K562 (cell line): ENCODE results near the gene CCDC78. TPM values are rescaled to one million over a fixed set of nuclear protein-coding genes. Genes with fewer than 3 reads are reported as not detected.

Source experiments
- IRF2 ChIP-seq: sonication (generic); formaldehyde crosslinking; IDR thresholded peaks from 2 replicates; pipeline ENCODE4 v1.8.1; 2022; ENCODE audit warnings: mild to moderate bottlenecking, missing genetic modification reagents
- KDM1A ChIP-seq, 2 experiments: fragments of 450-650 bp; IDR thresholded peaks; 2 replicates each; pipeline ENCODE4 v1.6.1; 2016; ENCODE audit warnings: mild to moderate bottlenecking in 2 of 2
- STAT5B ChIP-seq: fragments of 250-450 bp; sonication (Bioruptor Pico); IDR thresholded peaks from 2 replicates; pipeline ENCODE4 v1.8.0; 2021; ENCODE audit warnings: mild to moderate bottlenecking, inconsistent platforms
- TOE1 ChIP-seq, 2 experiments: fragments of 450-650 bp in 1 of 2; sonication (generic) in 1 of 2; formaldehyde crosslinking in 1 of 2; IDR thresholded peaks; 2 replicates each; pipeline versions ENCODE4 v1.7.1 to v1.8.0; 2016 to 2022; ENCODE audit warnings: borderline replicate concordance in 2 of 2, mild to moderate bottlenecking in 2 of 2, antibody characterized with exemption in 1 of 2, inconsistent platforms in 1 of 2, low read depth in 1 of 2, missing genetic modification reagents in 1 of 2, moderate library complexity in 1 of 2
- ZNF224 ChIP-seq: sonication (generic); formaldehyde crosslinking; IDR thresholded peaks from 2 replicates; pipeline ENCODE4 v1.8.0; 2022; ENCODE audit warnings: mild to moderate bottlenecking, missing genetic modification reagents
- ZNF436 ChIP-seq: fragments of 250-450, 450-650 bp; sonication (Bioruptor Pico); formaldehyde crosslinking; IDR thresholded peaks from 2 replicates; pipeline ENCODE4 v1.7.0; 2020; ENCODE audit warnings: mild to moderate bottlenecking
- ZNF507 ChIP-seq: conservative IDR thresholded peaks from 2 replicates; pipeline ENCODE4 v1.6.1; 2017; ENCODE audit warnings: missing genetic modification characterization, missing compliant biosample characterization
- ZNF785 ChIP-seq: fragments of 250-450 bp; sonication (Bioruptor Pico); IDR thresholded peaks from 2 replicates; pipeline ENCODE4 v1.4.0; 2020; ENCODE audit warnings: mild to moderate bottlenecking
- polyA plus RNA-seq, 8 experiments: library from polyadenylated mRNA; depleted of rRNA in 4 of 8; stranded (reverse) in 5 of 8; unstranded in 3 of 8; fragments of >200 nt; fragmentation: Nextera tagmentation in 2 of 8; fragmentation: Illumina TruSeq in 1 of 8; extraction: Ambion mirVana in 2 of 8; extraction: Trizol in 1 of 8; gene quantifications; 2 replicates each; pipeline versions ENCODE4 v1.2.1 to v1.2.3, GENCODE V29; 2011 to 2014; ENCODE audit warnings: inconsistent platforms in 1 of 8, missing spikeins in 1 of 8
- total RNA-seq, 7 experiments: library from RNA; depleted of rRNA in 6 of 7; stranded (reverse); fragments of >200 nt in 6 of 7; fragmentation: Illumina TruSeq in 2 of 7; extraction: Trizol in 2 of 7; gene quantifications; 2 replicates each; pipeline versions ENCODE4 v1.2.1 to v1.2.3, GENCODE V29; 2011 to 2021; ENCODE audit warnings: low replicate concordance in 1 of 7
- TF ChIP-seq, protein P1 (sequence below): IDR thresholded peaks from 2 replicates; pipeline ENCODE4 v1.6.1; 2011; ENCODE audit warnings: borderline replicate concordance, low read depth, mild to moderate bottlenecking, moderate library complexity, low read length; ENCODE audit not compliant: insufficient read depth, poor library complexity, severe bottlenecking
- TF ChIP-seq, protein P2 (sequence below), 2 experiments: IDR thresholded peaks; 2 replicates each; pipeline ENCODE4 v1.6.1; 2011; ENCODE audit warnings: borderline replicate concordance in 1 of 2, control low read depth in 1 of 2, low read depth in 1 of 2, low read length in 1 of 2, mild to moderate bottlenecking in 1 of 2, mixed read lengths in 1 of 2, moderate library complexity in 1 of 2; ENCODE audit not compliant: insufficient read depth in 1 of 2, insufficient read length in 1 of 2, poor library complexity in 1 of 2, severe bottlenecking in 1 of 2; ENCODE audit errors: extremely low read depth in 1 of 2
- TF ChIP-seq, protein P3 (sequence below): fragments of 200-400 bp; formaldehyde crosslinking; IDR thresholded peaks from 2 replicates; pipeline ENCODE4 v1.6.1; 2017; ENCODE audit warnings: mild to moderate bottlenecking, low read depth, low read length, moderate library complexity
- TF ChIP-seq, protein P4 (sequence below): fragments of 450-650 bp; formaldehyde crosslinking; IDR thresholded peaks from 2 replicates; pipeline ENCODE4 v1.4.0; 2022; ENCODE audit warnings: missing genetic modification characterization
- TF ChIP-seq, protein P5 (sequence below): fragments of 250-450 bp; sonication (Bioruptor Pico); IDR thresholded peaks from 2 replicates; pipeline ENCODE4 v1.8.0; 2021; ENCODE audit warnings: borderline replicate concordance, mild to moderate bottlenecking, moderate library complexity; ENCODE audit not compliant: poor library complexity, severe bottlenecking
- TF ChIP-seq, protein P6 (sequence below): sonication (generic); formaldehyde crosslinking; IDR thresholded peaks from 2 replicates; pipeline ENCODE4 v1.9.0; 2022; ENCODE audit warnings: mild to moderate bottlenecking, missing genetic modification reagents
- TF ChIP-seq, protein P7 (sequence below): sonication (generic); formaldehyde crosslinking; IDR thresholded peaks from 2 replicates; pipeline ENCODE4 v1.8.0; 2022; ENCODE audit warnings: missing genetic modification reagents, mild to moderate bottlenecking, moderate library complexity, borderline replicate concordance

Gene CCDC78
- total and polyA plus RNA-seq, 9 of the 15 experiments (the other 6 are each of a cell fraction or from before 2014, with no cell fraction given) = 0.24 to 17.7 (median 2.9) TPM

DNA sequence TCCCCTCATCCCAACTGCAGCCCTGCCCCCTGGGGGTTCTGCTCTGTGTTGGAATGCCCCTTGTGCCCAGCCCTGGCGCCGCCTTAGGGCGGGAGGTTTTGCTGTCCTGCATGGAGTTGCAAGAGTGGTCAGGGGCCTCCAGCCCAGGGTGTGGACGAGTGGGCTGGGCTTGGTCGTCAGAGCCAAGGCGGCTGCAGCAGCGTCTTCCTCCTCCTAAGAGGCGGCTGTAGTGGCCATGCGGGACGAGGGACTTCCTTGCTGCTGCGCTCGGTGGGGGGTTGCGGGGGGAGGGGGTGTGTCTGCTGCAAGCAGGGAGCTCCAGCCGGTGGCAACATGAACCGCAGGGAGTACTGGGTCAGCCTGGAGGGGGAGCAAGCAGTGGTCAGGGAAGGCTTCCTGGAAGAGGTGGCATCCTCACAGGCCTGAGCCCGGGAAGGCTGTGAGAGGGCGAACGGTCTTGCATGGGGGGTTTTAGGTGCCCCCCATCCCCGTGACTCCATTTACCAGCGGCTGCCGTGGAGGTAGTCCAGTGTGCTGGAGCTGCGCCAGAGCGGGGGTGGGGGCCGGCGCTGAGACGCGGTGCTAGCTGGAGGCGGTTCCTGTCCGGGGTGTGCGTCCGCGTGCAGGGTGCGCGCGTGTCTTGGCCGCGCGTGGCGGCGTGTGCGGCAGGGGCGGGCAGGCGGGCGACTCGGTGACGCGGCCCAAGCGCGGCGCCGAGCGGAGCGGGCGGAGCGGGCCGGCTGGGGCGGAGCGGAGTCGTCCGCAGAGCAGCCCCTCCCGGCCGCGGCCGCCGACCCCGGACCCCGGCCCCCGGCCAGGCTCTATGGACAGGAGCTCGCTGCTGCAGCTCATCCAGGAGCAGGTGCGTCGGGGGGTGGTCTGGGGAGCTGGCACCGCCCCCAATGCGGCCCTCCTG is 51.0 kb downstream of the CCDC78 start, which contains the start of gene RHBDL1 (continued):
- TF ChIP-seq, protein P1, sequence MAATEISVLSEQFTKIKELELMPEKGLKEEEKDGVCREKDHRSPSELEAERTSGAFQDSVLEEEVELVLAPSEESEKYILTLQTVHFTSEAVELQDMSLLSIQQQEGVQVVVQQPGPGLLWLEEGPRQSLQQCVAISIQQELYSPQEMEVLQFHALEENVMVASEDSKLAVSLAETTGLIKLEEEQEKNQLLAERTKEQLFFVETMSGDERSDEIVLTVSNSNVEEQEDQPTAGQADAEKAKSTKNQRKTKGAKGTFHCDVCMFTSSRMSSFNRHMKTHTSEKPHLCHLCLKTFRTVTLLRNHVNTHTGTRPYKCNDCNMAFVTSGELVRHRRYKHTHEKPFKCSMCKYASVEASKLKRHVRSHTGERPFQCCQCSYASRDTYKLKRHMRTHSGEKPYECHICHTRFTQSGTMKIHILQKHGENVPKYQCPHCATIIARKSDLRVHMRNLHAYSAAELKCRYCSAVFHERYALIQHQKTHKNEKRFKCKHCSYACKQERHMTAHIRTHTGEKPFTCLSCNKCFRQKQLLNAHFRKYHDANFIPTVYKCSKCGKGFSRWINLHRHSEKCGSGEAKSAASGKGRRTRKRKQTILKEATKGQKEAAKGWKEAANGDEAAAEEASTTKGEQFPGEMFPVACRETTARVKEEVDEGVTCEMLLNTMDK = peak; percentile 83
- TF ChIP-seq ZNF507 (no peak), STAT5B (no peak), ZNF436 (CRISPR knock-in tag) (peak; percentile 99), KDM1A (IDR thresholded peaks at IDR 0.05) (peak in 1 of 2 experiments; percentile 92; a peak in 2 of 4 replicates), ZNF785 (CRISPR knock-in tag) (no peak), IRF2 (CRISPR knock-in tag) (no peak), ZNF224 (CRISPR knock-in tag) (no peak), TOE1 (IDR thresholded peaks at IDR 0.05; ENCODE audit: borderline replicate concordance) (0 out of 2 replicates have a peak, but pooled peaks have one; percentile 49), TOE1 (CRISPR knock-in tag; IDR thresholded peaks at IDR 0.05; ENCODE audit: borderline replicate concordance, low read depth) (0 out of 2 replicates have a peak, but pooled peaks have one; percentile 59)
- TF ChIP-seq, protein P2, sequence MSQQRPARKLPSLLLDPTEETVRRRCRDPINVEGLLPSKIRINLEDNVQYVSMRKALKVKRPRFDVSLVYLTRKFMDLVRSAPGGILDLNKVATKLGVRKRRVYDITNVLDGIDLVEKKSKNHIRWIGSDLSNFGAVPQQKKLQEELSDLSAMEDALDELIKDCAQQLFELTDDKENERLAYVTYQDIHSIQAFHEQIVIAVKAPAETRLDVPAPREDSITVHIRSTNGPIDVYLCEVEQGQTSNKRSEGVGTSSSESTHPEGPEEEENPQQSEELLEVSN (IDR thresholded peaks at IDR 0.05; ENCODE audit: borderline replicate concordance in 1 of 2, extremely low read depth in 1 of 2, insufficient read depth in 1 of 2, insufficient read length in 1 of 2, low read depth in 1 of 2, low read length in 1 of 2, poor library complexity in 1 of 2, severe bottlenecking in 1 of 2) = peak in 1 of 2 experiments; percentile 65
- TF ChIP-seq, protein P3, sequence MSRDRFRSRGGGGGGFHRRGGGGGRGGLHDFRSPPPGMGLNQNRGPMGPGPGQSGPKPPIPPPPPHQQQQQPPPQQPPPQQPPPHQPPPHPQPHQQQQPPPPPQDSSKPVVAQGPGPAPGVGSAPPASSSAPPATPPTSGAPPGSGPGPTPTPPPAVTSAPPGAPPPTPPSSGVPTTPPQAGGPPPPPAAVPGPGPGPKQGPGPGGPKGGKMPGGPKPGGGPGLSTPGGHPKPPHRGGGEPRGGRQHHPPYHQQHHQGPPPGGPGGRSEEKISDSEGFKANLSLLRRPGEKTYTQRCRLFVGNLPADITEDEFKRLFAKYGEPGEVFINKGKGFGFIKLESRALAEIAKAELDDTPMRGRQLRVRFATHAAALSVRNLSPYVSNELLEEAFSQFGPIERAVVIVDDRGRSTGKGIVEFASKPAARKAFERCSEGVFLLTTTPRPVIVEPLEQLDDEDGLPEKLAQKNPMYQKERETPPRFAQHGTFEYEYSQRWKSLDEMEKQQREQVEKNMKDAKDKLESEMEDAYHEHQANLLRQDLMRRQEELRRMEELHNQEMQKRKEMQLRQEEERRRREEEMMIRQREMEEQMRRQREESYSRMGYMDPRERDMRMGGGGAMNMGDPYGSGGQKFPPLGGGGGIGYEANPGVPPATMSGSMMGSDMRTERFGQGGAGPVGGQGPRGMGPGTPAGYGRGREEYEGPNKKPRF = no peak
- TF ChIP-seq, protein P4, sequence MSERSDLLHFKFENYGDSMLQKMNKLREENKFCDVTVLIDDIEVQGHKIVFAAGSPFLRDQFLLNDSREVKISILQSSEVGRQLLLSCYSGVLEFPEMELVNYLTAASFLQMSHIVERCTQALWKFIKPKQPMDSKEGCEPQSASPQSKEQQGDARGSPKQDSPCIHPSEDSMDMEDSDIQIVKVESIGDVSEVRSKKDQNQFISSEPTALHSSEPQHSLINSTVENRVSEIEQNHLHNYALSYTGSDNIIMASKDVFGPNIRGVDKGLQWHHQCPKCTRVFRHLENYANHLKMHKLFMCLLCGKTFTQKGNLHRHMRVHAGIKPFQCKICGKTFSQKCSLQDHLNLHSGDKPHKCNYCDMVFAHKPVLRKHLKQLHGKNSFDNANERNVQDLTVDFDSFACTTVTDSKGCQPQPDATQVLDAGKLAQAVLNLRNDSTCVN (CRISPR knock-in tag) = 0 out of 2 replicates have a peak, but pooled peaks have one; percentile 49
- TF ChIP-seq, protein P5, sequence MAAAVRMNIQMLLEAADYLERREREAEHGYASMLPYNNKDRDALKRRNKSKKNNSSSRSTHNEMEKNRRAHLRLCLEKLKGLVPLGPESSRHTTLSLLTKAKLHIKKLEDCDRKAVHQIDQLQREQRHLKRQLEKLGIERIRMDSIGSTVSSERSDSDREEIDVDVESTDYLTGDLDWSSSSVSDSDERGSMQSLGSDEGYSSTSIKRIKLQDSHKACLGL (CRISPR knock-in tag) = no peak
- TF ChIP-seq, protein P6, sequence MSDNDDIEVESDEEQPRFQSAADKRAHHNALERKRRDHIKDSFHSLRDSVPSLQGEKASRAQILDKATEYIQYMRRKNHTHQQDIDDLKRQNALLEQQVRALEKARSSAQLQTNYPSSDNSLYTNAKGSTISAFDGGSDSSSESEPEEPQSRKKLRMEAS (CRISPR knock-in tag) = peak; percentile 70
- TF ChIP-seq, protein P7, sequence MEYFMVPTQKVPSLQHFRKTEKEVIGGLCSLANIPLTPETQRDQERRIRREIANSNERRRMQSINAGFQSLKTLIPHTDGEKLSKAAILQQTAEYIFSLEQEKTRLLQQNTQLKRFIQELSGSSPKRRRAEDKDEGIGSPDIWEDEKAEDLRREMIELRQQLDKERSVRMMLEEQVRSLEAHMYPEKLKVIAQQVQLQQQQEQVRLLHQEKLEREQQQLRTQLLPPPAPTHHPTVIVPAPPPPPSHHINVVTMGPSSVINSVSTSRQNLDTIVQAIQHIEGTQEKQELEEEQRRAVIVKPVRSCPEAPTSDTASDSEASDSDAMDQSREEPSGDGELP (CRISPR knock-in tag) = peak; percentile 88
